ENCODE results near the gene PLA2R1.

GRCh38 chr2:159922563-159922962 lies 139.9 kb downstream of the PLA2R1 start:
- no peak for TF ChIP-seq GTF2I (CRISPR knock-in tag; conservative IDR thresholded peaks at IDR 0.05)
- TF ChIP-seq ZNF423 (CRISPR knock-in tag; IDR thresholded peaks at IDR 0.05) = no peak

Data from WTC11 (cell line).